Vagina (tissue), 2 donors: ENCODE data around the gene SYTL4. TPM values are rescaled to one million over a fixed set of nuclear protein-coding genes. Genes with fewer than 3 reads are reported as not detected.

Experiments used
- DNase-seq, 2 donors: peaks; one replicate each; pipeline ENCODE4 v3.0.0-alpha.2; 2017; ENCODE audit errors: extremely low spot score in 2 of 2
- H3K27ac ChIP-seq: fragments of 200-600 bp; sonication (generic); one replicate; pipeline ENCODE4 v1.5.1; 2019
- H3K27me3 ChIP-seq: fragments of 200-600 bp; sonication (generic); one replicate; pipeline ENCODE4 v1.5.1; 2019
- H3K36me3 ChIP-seq, 2 donors: fragments of 200-600 bp; sonication (generic); one replicate each; pipeline ENCODE4 v1.5.1; 2017 to 2019
- H3K4me1 ChIP-seq: fragments of 200-600 bp; sonication (generic); one replicate; pipeline ENCODE4 v1.5.1; 2019
- H3K4me3 ChIP-seq, 2 donors: fragments of 200-600 bp; sonication (generic); 1 replicate in 1 of 2; 2 replicates in 1 of 2; pipeline ENCODE4 v1.5.1; 2016 to 2019
- H3K9me3 ChIP-seq: fragments of 200-600 bp; sonication (generic); one replicate; pipeline ENCODE4 v1.5.1; 2019
- POLR2A ChIP-seq, 2 donors: fragments of 450-650 bp; IDR thresholded peaks; one replicate each; pipeline ENCODE4 v1.6.1; 2017; ENCODE audit warnings: antibody characterized with exemption in 2 of 2, mild to moderate bottlenecking in 2 of 2, moderate library complexity in 2 of 2
- POLR2AphosphoS5 ChIP-seq, 2 donors: sonication (generic); formaldehyde crosslinking; IDR thresholded peaks; one replicate each; pipeline ENCODE4 v1.9.0; 2017; ENCODE audit warnings: antibody characterized with exemption in 2 of 2, mild to moderate bottlenecking in 2 of 2, low read depth in 1 of 2; ENCODE audit not compliant: insufficient read depth in 1 of 2
- intact Hi-C: fragments of 100-400 bp; cut with DNase I; formaldehyde crosslinking; loops from one replicate; pipeline ENCODE4 v1.15.1; 2023
- total RNA-seq: library from RNA; depleted of rRNA; stranded (reverse); fragments of >200 nt; gene quantifications from one replicate; pipeline ENCODE4 v1.2.3, GENCODE V29; 2016
- TF ChIP-seq, protein P1 (sequence below), 3 experiments: fragments of 450-650 bp in 2 of 3; fragments of 200-600 bp in 1 of 3; sonication (generic) in 1 of 3; IDR thresholded peaks; one replicate each; pipeline ENCODE4 v1.5.1; 2017 to 2019; ENCODE audit warnings: antibody characterized with exemption in 3 of 3, mild to moderate bottlenecking in 2 of 3, moderate library complexity in 2 of 3

Gene SYTL4
- total RNA-seq, 1 donor from 2014 or later, result 21.9 TPM

DNA sequence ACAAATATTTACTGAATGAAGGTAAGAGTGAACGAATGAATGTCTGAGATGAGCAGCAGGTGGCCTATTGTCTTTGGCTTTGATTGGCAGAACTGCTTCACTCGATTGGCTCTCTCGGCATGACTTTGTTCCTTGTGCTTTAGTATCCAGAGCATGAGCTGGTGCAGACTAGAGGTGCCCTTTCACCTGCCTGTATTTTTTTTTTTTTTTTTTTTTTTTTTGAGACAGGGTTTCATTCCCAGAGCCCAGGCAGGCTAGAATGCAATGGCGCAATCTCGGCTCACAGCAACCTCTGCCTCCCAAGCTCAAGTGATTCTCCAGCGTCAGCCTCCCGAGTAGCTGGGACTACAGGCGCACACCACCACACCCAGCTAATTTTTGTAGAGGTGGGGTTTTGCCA is 49.0 kb downstream of the SYTL4 start:
- intact Hi-C loops, result no loop called here

DNA sequence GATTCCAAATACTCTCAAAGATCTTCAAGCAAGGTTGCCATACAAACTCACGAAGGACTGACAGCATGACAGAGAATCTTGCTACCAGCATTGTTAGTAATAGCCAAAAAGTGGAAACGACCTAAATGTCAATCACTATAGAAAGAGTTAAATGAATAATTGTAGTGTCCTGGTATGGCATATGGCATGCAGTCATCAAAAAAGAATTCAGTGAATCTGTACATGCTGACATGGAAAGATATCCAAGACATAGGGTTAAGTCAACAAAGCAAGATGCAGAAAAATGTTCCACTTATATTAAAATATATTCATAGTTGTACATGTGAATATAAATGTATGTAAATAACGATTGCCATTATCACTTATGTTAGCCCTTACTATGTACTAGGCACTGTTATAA is 50.3 kb downstream of the SYTL4 start:
- no peak overlapping the region for H3K4me3 ChIP-seq
- no peak for DNase-seq
- TF ChIP-seq POLR2AphosphoS5 (IDR thresholded peaks at IDR 0.05; ENCODE audit: insufficient read depth in 1 of 2, low read depth in 1 of 2) (no peak), POLR2A (IDR thresholded peaks at IDR 0.05) (no peak)
- TF ChIP-seq, protein P1, sequence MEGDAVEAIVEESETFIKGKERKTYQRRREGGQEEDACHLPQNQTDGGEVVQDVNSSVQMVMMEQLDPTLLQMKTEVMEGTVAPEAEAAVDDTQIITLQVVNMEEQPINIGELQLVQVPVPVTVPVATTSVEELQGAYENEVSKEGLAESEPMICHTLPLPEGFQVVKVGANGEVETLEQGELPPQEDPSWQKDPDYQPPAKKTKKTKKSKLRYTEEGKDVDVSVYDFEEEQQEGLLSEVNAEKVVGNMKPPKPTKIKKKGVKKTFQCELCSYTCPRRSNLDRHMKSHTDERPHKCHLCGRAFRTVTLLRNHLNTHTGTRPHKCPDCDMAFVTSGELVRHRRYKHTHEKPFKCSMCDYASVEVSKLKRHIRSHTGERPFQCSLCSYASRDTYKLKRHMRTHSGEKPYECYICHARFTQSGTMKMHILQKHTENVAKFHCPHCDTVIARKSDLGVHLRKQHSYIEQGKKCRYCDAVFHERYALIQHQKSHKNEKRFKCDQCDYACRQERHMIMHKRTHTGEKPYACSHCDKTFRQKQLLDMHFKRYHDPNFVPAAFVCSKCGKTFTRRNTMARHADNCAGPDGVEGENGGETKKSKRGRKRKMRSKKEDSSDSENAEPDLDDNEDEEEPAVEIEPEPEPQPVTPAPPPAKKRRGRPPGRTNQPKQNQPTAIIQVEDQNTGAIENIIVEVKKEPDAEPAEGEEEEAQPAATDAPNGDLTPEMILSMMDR (IDR thresholded peaks at IDR 0.05), result no peak
- intact Hi-C loops, result no loop called here
- no peak overlapping the region for H3K27ac ChIP-seq
- peaks cover 5% of the 10 kb centered on the region for H3K4me1 ChIP-seq
- no peaks in the 10 kb centered on the region for H3K9me3 ChIP-seq
- H3K36me3 ChIP-seq, result no peaks in the 10 kb centered on the region
- H3K27me3 ChIP-seq, result no peaks in the 10 kb centered on the region

More for the DNA sequence above, 49.0 kb downstream of the SYTL4 start:
- no peaks in the 10 kb centered on the region for H3K9me3 ChIP-seq
- H3K27ac ChIP-seq, result no peak overlapping the region
- no peak for DNase-seq
- H3K27me3 ChIP-seq, result no peaks in the 10 kb centered on the region
- TF ChIP-seq, protein P1 (IDR thresholded peaks at IDR 0.05), result no peak
- TF ChIP-seq POLR2AphosphoS5 (IDR thresholded peaks at IDR 0.05; ENCODE audit: insufficient read depth in 1 of 2, low read depth in 1 of 2) (no peak), POLR2A (IDR thresholded peaks at IDR 0.05) (no peak)
- no peaks in the 10 kb centered on the region for H3K36me3 ChIP-seq
- peaks cover 5% of the 10 kb centered on the region for H3K4me1 ChIP-seq
- H3K4me3 ChIP-seq, result no peak overlapping the region

DNA sequence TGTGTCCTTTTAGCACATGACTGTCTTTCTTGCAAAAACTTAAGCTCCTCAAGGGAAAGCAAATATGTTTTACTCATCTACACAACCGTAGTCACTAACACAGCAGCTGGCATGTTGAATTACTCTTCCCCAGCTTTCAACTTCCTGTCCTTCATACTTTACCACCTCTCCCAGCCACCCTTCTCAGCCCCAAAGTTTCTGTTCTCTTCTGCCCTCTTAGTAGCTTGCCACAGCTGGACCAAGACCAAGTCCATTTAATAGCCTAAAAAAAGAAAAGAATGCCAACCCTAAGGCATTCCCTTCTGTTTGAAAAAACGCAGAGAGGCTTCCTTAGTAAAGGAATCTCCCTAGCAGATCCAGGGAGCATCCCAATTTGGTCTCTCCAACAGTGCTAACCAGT is 51.2 kb downstream of the SYTL4 start:
- Histone ChIP-seq H3K4me3 (no peak overlapping the region), H3K27ac (no peak overlapping the region), H3K27me3 (no peaks in the 10 kb centered on the region), H3K9me3 (no peaks in the 10 kb centered on the region), H3K36me3 (no peaks in the 10 kb centered on the region), H3K4me1 (peaks cover 5% of the 10 kb centered on the region)
- no peak for DNase-seq
- intact Hi-C loops, result no loop called here
- TF ChIP-seq POLR2AphosphoS5 (IDR thresholded peaks at IDR 0.05; ENCODE audit: insufficient read depth in 1 of 2, low read depth in 1 of 2) (no peak), POLR2A (IDR thresholded peaks at IDR 0.05) (no peak)
- TF ChIP-seq, protein P1 (IDR thresholded peaks at IDR 0.05), result no peak

DNA sequence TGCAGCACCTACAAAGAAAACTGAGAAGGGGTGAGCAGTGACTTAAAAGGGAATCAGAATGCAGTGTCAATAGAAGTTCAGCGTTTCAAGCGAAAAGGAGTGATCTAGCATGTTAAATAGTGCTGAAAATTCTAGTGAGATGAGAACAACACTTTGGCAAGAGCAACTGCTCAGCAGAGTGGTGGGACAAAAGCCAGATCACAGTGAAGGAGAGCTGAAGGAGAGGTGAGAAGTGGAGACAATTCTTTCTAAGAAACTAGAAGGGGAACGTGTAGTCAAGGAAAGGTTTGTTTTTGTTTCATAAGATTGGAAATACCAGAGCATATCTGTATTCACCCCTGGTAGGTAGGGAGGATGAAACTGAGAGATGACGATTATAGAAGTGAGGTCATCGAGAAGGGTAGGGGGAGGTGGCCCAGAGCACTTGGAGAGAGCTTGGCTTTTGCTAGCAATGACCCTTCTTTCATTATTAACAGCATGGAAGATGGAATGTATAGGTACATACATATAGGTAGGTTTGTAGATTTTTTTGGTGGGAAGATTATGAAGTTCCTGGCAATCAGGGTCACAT is 54.2 kb downstream of the SYTL4 start:
- TF ChIP-seq, protein P1 (IDR thresholded peaks at IDR 0.05), result no peak
- TF ChIP-seq POLR2AphosphoS5 (IDR thresholded peaks at IDR 0.05; ENCODE audit: insufficient read depth in 1 of 2, low read depth in 1 of 2) (no peak), POLR2A (IDR thresholded peaks at IDR 0.05) (no peak)
- no peak overlapping the region for H3K27ac ChIP-seq
- no peaks in the 10 kb centered on the region for H3K4me1 ChIP-seq
- intact Hi-C loops, result no loop called here
- H3K27me3 ChIP-seq, result no peaks in the 10 kb centered on the region
- H3K36me3 ChIP-seq, result no peaks in the 10 kb centered on the region
- no peak overlapping the region for H3K4me3 ChIP-seq
- no peak for DNase-seq
- no peaks in the 10 kb centered on the region for H3K9me3 ChIP-seq

DNA sequence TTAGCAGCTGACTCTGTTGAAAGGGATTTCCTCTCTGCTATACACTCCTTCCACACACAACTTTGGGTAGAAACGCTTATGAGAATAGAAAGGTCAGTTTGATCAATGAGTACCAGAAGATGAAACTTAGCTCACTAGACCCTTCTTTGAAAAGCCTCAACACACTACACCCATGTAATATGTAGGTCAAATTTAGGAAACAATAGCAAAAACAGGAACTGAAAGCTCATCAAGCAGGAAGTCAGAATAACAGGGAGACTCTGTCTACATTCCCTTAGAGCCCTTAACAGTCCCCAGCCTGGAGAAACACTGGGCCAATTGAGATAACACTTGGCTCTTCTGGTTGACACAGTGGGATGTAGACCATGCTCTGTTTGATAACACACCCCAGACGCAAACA is 57.2 kb downstream of the SYTL4 start:
- H3K4me1 ChIP-seq, result no peaks in the 10 kb centered on the region
- intact Hi-C loops, result no loop called here
- no peaks in the 10 kb centered on the region for H3K9me3 ChIP-seq
- H3K36me3 ChIP-seq, result no peaks in the 10 kb centered on the region
- no peak overlapping the region for H3K4me3 ChIP-seq
- no peaks in the 10 kb centered on the region for H3K27me3 ChIP-seq
- TF ChIP-seq POLR2AphosphoS5 (IDR thresholded peaks at IDR 0.05; ENCODE audit: insufficient read depth in 1 of 2, low read depth in 1 of 2) (no peak), POLR2A (IDR thresholded peaks at IDR 0.05) (no peak)
- TF ChIP-seq, protein P1 (IDR thresholded peaks at IDR 0.05), result no peak
- no peak for DNase-seq
- H3K27ac ChIP-seq, result no peak overlapping the region
